GM23338 (cell line): ENCODE measurements around the gene SOWAHC. TPM values are rescaled to one million over a fixed set of nuclear protein-coding genes. Genes with fewer than 3 reads are reported as not detected.

Source experiments
- ATAC-seq: fragments of 200-7000 bp; cut with Tn5 transposase; 3 replicates; pipeline ENCODE4 v1.9.1; 2020
- DNase-seq: peaks from one replicate; pipeline ENCODE4 v3.0.0-alpha.2; 2015; ENCODE audit warnings: low spot score
- H2AFZ ChIP-seq: fragments of 200-600 bp; sonication (generic); 2 replicates; pipeline ENCODE4 v1.8.0; 2016; ENCODE audit warnings: antibody characterized with exemption, mild to moderate bottlenecking, moderate library complexity
- H3F3A ChIP-seq: fragments of 200-600 bp; sonication (generic); replicated peaks from 2 replicates; pipeline ENCODE4 v1.8.0; 2017; ENCODE audit warnings: antibody characterized with exemption, mixed run types, low read depth
- H3K27ac ChIP-seq: fragments of 200-600 bp; sonication (generic); 2 replicates; pipeline ENCODE4 v1.6.1; 2016; ENCODE audit warnings: low read depth
- H3K27me3 ChIP-seq: fragments of 200-600 bp; sonication (generic); 2 replicates; pipeline ENCODE4 v1.8.0; 2016; ENCODE audit warnings: mild to moderate bottlenecking, mixed run types, moderate library complexity; ENCODE audit not compliant: insufficient read depth
- H3K36me3 ChIP-seq: fragments of 200-600 bp; sonication (generic); 2 replicates; pipeline ENCODE4 v1.8.0; 2016; ENCODE audit warnings: mild to moderate bottlenecking; ENCODE audit not compliant: insufficient read depth
- H3K4me1 ChIP-seq: fragments of 200-600 bp; sonication (generic); 2 replicates; pipeline ENCODE4 v1.8.0; 2016; ENCODE audit warnings: mild to moderate bottlenecking, moderate library complexity; ENCODE audit not compliant: insufficient read depth
- H3K4me2 ChIP-seq: fragments of 200-600 bp; sonication (generic); 2 replicates; pipeline ENCODE4 v1.7.1; 2017; ENCODE audit warnings: mixed run types
- H3K4me3 ChIP-seq: fragments of 200-600 bp; sonication (generic); 2 replicates; pipeline ENCODE4 v1.6.1; 2016; ENCODE audit warnings: mixed run types
- H3K79me2 ChIP-seq: fragments of 200-600 bp; sonication (generic); replicated peaks from 2 replicates; pipeline ENCODE4 v1.8.0; 2017; ENCODE audit warnings: mild to moderate bottlenecking; ENCODE audit not compliant: insufficient read depth
- H3K9me2 ChIP-seq: fragments of 200-600 bp; sonication (generic); 2 replicates; pipeline ENCODE4 v1.8.0; 2017; ENCODE audit not compliant: insufficient read depth
- H4K20me1 ChIP-seq: fragments of 200-600 bp; sonication (generic); replicated peaks from 2 replicates; pipeline ENCODE4 v1.8.0; 2017; ENCODE audit warnings: mild to moderate bottlenecking; ENCODE audit not compliant: insufficient read depth
- H3K27ac Mint-ChIP-seq: 2 replicates; pipeline ENCODE4 v1.8.0; 2020; ENCODE audit warnings: inconsistent platforms, mild to moderate bottlenecking, moderate library complexity, mixed read lengths
- H3K27me3 Mint-ChIP-seq: 3 replicates; pipeline ENCODE4 v1.8.0; 2022; ENCODE audit warnings: low read depth, mild to moderate bottlenecking, moderate library complexity, mixed read lengths, inconsistent platforms; ENCODE audit not compliant: insufficient read depth, poor library complexity
- H3K36me3 Mint-ChIP-seq: 3 replicates; pipeline ENCODE4 v1.8.0; 2021; ENCODE audit warnings: low read depth, mild to moderate bottlenecking, inconsistent platforms, moderate library complexity, mixed read lengths
- H3K4me1 Mint-ChIP-seq: 3 replicates; pipeline ENCODE4 v1.8.0; 2020; ENCODE audit warnings: mild to moderate bottlenecking, inconsistent platforms, mixed read lengths
- H3K4me3 Mint-ChIP-seq: 3 replicates; pipeline ENCODE4 v1.8.0; 2021; ENCODE audit warnings: moderate library complexity, mild to moderate bottlenecking, inconsistent platforms, mixed read lengths
- H3K9me3 Mint-ChIP-seq: 3 replicates; pipeline ENCODE4 v1.8.0; 2020; ENCODE audit warnings: moderate library complexity, mild to moderate bottlenecking, inconsistent platforms, mixed read lengths
- CREB1 ChIP-seq: fragments of 250-450 bp; sonication (Bioruptor Pico); IDR thresholded peaks from 2 replicates; pipeline ENCODE4 v1.5.0; 2020; ENCODE audit warnings: low read depth, mild to moderate bottlenecking, moderate library complexity
- EZH2 ChIP-seq: fragments of 200-600 bp; sonication (generic); IDR thresholded peaks from one replicate; pipeline ENCODE4 v1.8.0; 2017; ENCODE audit warnings: antibody characterized with exemption, mild to moderate bottlenecking, low read depth; ENCODE audit not compliant: unreplicated experiment
- JUNB ChIP-seq: IDR thresholded peaks from one replicate; pipeline ENCODE4 v1.6.1; 2016; ENCODE audit warnings: antibody characterized with exemption; ENCODE audit not compliant: unreplicated experiment
- NANOG ChIP-seq: IDR thresholded peaks from 2 replicates; pipeline ENCODE4 v1.6.1; 2016; ENCODE audit warnings: antibody characterized with exemption, borderline replicate concordance
- POLR2AphosphoS5 ChIP-seq: IDR thresholded peaks from 2 replicates; pipeline ENCODE4 v1.6.1; 2016; ENCODE audit warnings: antibody characterized with exemption, low read depth
- STAT1 ChIP-seq: IDR thresholded peaks from one replicate; pipeline ENCODE4 v1.6.1; 2016; ENCODE audit warnings: antibody characterized with exemption; ENCODE audit not compliant: unreplicated experiment
- ZNF114 ChIP-seq: fragments of 250-450 bp; sonication (Bioruptor Pico); IDR thresholded peaks from 2 replicates; pipeline ENCODE4 v1.5.0; 2020; ENCODE audit warnings: mild to moderate bottlenecking, moderate library complexity
- polyA plus RNA-seq: library from polyadenylated mRNA; unstranded; fragments of >200 nt; fragmentation: Nextera tagmentation; extraction: Ambion mirVana; gene quantifications from 2 replicates; pipeline ENCODE4 v1.2.1, GENCODE V29; 2016
- total RNA-seq: library from RNA; depleted of rRNA; stranded (reverse); fragments of >200 nt; shearing (Covaris generic); gene quantifications from 2 replicates; pipeline ENCODE4 v1.2.3, GENCODE V29; 2014
- TF ChIP-seq, protein P1 (sequence below), 2 experiments: fragments of 200-600 bp in 1 of 2; sonication (generic) in 1 of 2; conservative IDR thresholded peaks; 2 replicates each; pipeline versions ENCODE4 v1.5.1 to v1.6.1; 2016 to 2017; ENCODE audit warnings: antibody characterized with exemption in 2 of 2, low read depth in 2 of 2, mild to moderate bottlenecking in 2 of 2, moderate library complexity in 1 of 2
- TF ChIP-seq, protein P2 (sequence below): IDR thresholded peaks from one replicate; pipeline ENCODE4 v1.6.1; 2018; ENCODE audit warnings: antibody characterized with exemption; ENCODE audit not compliant: unreplicated experiment
- TF ChIP-seq, protein P3 (sequence below): IDR thresholded peaks from 2 replicates; pipeline ENCODE4 v1.6.1; 2016; ENCODE audit warnings: antibody characterized with exemption

Gene SOWAHC
- total and polyA plus RNA-seq, 2 experiments from 2014 or later: 7.4 to 26.3 TPM

DNA sequence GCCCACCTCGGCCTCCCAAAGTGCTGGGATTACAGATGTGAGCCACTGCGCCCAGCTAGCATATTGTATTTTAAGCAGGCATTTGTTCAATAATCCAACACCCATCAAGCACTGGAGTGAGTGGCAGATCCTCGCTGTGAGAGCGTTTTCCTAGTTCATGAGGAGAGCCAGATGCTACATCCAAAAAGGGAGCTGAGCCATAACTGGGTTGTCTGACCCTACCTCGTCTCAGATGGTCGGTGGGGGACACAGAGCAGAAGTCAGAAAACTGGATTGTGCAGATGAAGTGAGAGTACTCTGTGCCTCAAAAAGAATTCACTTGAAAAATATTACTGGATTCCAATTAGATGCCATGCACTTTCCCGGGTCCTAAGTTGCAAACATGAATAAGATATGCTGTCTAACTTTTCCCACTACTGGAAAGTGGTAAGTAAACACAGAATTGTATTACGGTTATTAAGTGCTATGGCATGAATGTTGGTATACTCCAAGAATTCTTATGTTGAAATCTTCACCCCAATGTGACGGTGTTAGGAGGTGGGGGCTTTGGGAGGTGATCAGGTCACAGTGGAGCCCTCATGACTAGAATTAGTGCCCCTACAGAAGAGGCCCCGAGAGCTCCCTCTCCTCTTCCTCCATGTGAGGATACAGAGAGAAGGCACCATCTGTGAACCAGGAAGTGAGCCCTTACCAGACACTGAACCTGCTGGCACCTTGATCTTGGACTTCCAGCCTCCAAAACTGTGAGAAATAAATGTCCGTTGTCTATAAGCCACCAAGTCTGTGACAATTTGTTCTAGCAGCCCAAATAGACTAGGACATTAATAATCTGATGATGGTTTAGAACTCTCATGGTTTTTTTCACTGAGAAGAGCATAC lies 21.5 kb downstream of the SOWAHC start (continued):
- TF ChIP-seq, protein P1, sequence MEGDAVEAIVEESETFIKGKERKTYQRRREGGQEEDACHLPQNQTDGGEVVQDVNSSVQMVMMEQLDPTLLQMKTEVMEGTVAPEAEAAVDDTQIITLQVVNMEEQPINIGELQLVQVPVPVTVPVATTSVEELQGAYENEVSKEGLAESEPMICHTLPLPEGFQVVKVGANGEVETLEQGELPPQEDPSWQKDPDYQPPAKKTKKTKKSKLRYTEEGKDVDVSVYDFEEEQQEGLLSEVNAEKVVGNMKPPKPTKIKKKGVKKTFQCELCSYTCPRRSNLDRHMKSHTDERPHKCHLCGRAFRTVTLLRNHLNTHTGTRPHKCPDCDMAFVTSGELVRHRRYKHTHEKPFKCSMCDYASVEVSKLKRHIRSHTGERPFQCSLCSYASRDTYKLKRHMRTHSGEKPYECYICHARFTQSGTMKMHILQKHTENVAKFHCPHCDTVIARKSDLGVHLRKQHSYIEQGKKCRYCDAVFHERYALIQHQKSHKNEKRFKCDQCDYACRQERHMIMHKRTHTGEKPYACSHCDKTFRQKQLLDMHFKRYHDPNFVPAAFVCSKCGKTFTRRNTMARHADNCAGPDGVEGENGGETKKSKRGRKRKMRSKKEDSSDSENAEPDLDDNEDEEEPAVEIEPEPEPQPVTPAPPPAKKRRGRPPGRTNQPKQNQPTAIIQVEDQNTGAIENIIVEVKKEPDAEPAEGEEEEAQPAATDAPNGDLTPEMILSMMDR (conservative IDR thresholded peaks at IDR 0.05; ENCODE audit: low read depth in 2 of 2): no peak
- no peak for TF ChIP-seq CREB1 (CRISPR knock-in tag)
- TF ChIP-seq, protein P2, sequence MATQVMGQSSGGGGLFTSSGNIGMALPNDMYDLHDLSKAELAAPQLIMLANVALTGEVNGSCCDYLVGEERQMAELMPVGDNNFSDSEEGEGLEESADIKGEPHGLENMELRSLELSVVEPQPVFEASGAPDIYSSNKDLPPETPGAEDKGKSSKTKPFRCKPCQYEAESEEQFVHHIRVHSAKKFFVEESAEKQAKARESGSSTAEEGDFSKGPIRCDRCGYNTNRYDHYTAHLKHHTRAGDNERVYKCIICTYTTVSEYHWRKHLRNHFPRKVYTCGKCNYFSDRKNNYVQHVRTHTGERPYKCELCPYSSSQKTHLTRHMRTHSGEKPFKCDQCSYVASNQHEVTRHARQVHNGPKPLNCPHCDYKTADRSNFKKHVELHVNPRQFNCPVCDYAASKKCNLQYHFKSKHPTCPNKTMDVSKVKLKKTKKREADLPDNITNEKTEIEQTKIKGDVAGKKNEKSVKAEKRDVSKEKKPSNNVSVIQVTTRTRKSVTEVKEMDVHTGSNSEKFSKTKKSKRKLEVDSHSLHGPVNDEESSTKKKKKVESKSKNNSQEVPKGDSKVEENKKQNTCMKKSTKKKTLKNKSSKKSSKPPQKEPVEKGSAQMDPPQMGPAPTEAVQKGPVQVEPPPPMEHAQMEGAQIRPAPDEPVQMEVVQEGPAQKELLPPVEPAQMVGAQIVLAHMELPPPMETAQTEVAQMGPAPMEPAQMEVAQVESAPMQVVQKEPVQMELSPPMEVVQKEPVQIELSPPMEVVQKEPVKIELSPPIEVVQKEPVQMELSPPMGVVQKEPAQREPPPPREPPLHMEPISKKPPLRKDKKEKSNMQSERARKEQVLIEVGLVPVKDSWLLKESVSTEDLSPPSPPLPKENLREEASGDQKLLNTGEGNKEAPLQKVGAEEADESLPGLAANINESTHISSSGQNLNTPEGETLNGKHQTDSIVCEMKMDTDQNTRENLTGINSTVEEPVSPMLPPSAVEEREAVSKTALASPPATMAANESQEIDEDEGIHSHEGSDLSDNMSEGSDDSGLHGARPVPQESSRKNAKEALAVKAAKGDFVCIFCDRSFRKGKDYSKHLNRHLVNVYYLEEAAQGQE: no peak

DNA sequence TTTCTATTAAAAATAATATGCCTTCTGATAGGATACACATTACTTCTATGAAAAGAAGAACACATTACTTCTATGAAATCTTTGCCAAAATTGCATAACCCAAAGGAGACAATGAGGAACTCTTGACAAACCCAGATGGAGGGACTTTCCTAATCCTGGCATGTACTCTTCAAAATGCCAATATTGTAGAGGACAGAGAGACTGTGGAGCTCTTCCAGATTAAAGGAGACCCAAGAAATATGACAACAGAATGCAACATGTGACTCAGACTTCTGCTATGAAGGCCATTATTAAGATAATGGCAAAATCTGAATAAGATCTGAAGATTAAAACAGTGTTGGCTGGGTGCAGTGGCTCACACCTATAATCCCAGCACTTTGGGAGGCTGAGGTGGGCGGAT lies 22.2 kb downstream of the SOWAHC start:
- Mint-ChIP-seq H3K27me3 (no peaks in the 10 kb centered on the region), H3K27ac (no peak overlapping the region), H3K4me1 (peaks cover 2% of the 10 kb centered on the region; the same call in 1 of the 3 replicates), H3K36me3 (no peaks in the 10 kb centered on the region), H3K4me3 (no peak overlapping the region), H3K9me3 (no peaks in the 10 kb centered on the region)
- no peaks in the 10 kb centered on the region for H3K4me1 ChIP-seq
- no peak overlapping the region for H3K4me2 ChIP-seq
- H3F3A ChIP-seq: no peaks in the 10 kb centered on the region
- no peak overlapping the region for H2AFZ ChIP-seq
- no peak overlapping the region for H3K4me3 ChIP-seq
- no peaks in the 10 kb centered on the region; the same call in 1 of the 2 replicates for H3K9me2 ChIP-seq
- no peak overlapping the region for H3K27ac ChIP-seq
- no peaks in the 10 kb centered on the region for H3K27me3 ChIP-seq
- no peaks in the 10 kb centered on the region for H3K36me3 ChIP-seq
- ATAC-seq (no peak), DNase-seq (no peak)
- H3K79me2 ChIP-seq: no peaks in the 10 kb centered on the region
- H4K20me1 ChIP-seq: no peaks in the 10 kb centered on the region
- TF ChIP-seq, protein P3, sequence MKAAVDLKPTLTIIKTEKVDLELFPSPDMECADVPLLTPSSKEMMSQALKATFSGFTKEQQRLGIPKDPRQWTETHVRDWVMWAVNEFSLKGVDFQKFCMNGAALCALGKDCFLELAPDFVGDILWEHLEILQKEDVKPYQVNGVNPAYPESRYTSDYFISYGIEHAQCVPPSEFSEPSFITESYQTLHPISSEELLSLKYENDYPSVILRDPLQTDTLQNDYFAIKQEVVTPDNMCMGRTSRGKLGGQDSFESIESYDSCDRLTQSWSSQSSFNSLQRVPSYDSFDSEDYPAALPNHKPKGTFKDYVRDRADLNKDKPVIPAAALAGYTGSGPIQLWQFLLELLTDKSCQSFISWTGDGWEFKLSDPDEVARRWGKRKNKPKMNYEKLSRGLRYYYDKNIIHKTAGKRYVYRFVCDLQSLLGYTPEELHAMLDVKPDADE: no peak
- TF ChIP-seq EZH2 (no peak), ZNF114 (no peak), NANOG (no peak), JUNB (no peak), STAT1 (no peak), POLR2AphosphoS5 (no peak)
- TF ChIP-seq, protein P2: no peak
- TF ChIP-seq, protein P1 (conservative IDR thresholded peaks at IDR 0.05; ENCODE audit: low read depth in 2 of 2): no peak
